Breast epithelium (tissue), 4 donors: ENCODE measurements around the gene DENND5B. TPM values are rescaled to one million over a fixed set of nuclear protein-coding genes. Genes with fewer than 3 reads are reported as not detected.

ENCODE experiments used
- DNase-seq, 2 donors: peaks; one replicate each; pipeline ENCODE4 v3.0.0-alpha.2; 2019; ENCODE audit warnings: low spot score in 2 of 2
- H3K27ac ChIP-seq, 2 donors: fragments of 200-600 bp; sonication (generic) in 1 of 2; one replicate each; pipeline ENCODE4 v1.5.1; 2016 to 2019; ENCODE audit warnings: mild to moderate bottlenecking in 1 of 2
- H3K27me3 ChIP-seq, 2 donors: fragments of 200-600 bp; sonication (generic) in 1 of 2; one replicate each; pipeline versions ENCODE4 v1.5.1 to v1.6.0; 2017 to 2019; ENCODE audit warnings: control low read depth in 1 of 2, mild to moderate bottlenecking in 1 of 2
- H3K36me3 ChIP-seq: fragments of 200-600 bp; one replicate; pipeline ENCODE4 v1.5.1; 2019
- H3K4me1 ChIP-seq, 2 donors: fragments of 200-600 bp; sonication (generic); one replicate each; pipeline ENCODE4 v1.5.1; 2016 to 2019; ENCODE audit warnings: control low read depth in 1 of 2
- H3K4me3 ChIP-seq, 3 donors: fragments of 200-600 bp; sonication (generic); 1 replicate in 2 of 3; 2 replicates in 1 of 3; pipeline ENCODE4 v1.5.1; 2016 to 2019; ENCODE audit warnings: mild to moderate bottlenecking in 3 of 3, moderate library complexity in 2 of 3
- H3K9me3 ChIP-seq, 2 donors: fragments of 200-600 bp; sonication (generic) in 1 of 2; one replicate each; pipeline ENCODE4 v1.5.1; 2016 to 2019; ENCODE audit warnings: control low read depth in 1 of 2
- CTCF ChIP-seq, 3 donors: fragments of 450-650 bp; IDR thresholded peaks; one replicate each; pipeline ENCODE4 v1.5.1; 2016 to 2017; ENCODE audit warnings: antibody characterized with exemption in 3 of 3, mild to moderate bottlenecking in 3 of 3, moderate library complexity in 3 of 3
- POLR2A ChIP-seq: fragments of 450-650 bp; IDR thresholded peaks from one replicate; pipeline ENCODE4 v1.6.1; 2016; ENCODE audit warnings: antibody characterized with exemption, mild to moderate bottlenecking, moderate library complexity
- POLR2AphosphoS5 ChIP-seq, 3 donors: sonication (generic); formaldehyde crosslinking; IDR thresholded peaks; one replicate each; pipeline ENCODE4 v1.6.1; 2017; ENCODE audit warnings: antibody characterized with exemption in 3 of 3
- intact Hi-C: fragments of 100-400 bp; cut with DNase I; formaldehyde crosslinking; loops from one replicate; pipeline ENCODE4 v1.15.1; 2023; ENCODE audit warnings: low total_unique reads
- total RNA-seq, 3 donors: library from RNA; depleted of rRNA; stranded (reverse); fragments of >200 nt; gene quantifications; one replicate each; pipeline ENCODE4 v1.1.0, GENCODE V29; 2016

DENND5B gene
- total RNA-seq, 3 donors from 2014 or later = 16.0 to 18.7 (median 17.7) TPM

GRCh38 chr12:31366104-31366621, 224.8 kb downstream of the DENND5B start:
- no peak overlapping the region for H3K27ac ChIP-seq
- H3K4me1 ChIP-seq = no peaks in the 10 kb centered on the region
- DNase-seq = no peak
- intact Hi-C loops = no loop called here
- no peak overlapping the region for H3K4me3 ChIP-seq
- no peaks in the 10 kb centered on the region for H3K36me3 ChIP-seq
- TF ChIP-seq POLR2AphosphoS5 (IDR thresholded peaks at IDR 0.05) (no peak), POLR2A (no peak), CTCF (IDR thresholded peaks at IDR 0.05) (no peak)
- no peaks in the 10 kb centered on the region for H3K27me3 ChIP-seq
- H3K9me3 ChIP-seq = no peaks in the 10 kb centered on the region

- intact Hi-C loops = no loop called here
Measured at GRCh38 chr12:31363831-31364230, 227.1 kb downstream of the DENND5B start.

DNA sequence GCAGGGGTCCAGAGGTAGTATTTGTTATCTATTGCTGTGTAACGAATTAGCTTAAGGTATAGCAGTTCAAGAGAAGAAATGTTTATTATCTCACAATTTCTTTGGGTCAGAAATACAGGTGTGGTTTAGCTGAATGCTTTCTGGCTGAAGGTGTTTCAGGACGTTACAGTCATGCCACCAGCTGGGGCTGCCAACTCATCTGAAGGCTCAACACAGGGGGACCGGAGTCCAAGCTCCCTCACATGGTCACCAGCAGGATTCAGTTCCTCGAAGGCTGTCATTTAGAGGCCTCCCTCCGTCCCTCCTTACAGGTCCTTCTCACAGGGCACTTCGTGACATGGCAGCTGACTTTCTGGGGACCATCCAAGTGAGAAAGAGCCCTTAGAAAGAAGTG, 227.5 kb downstream of the DENND5B start:
- intact Hi-C loops = no loop called here

More at GRCh38 chr12:31363831-31364230, 227.1 kb downstream of the DENND5B start:
- Histone ChIP-seq H3K27ac (no peak overlapping the region), H3K36me3 (no peaks in the 10 kb centered on the region), H3K4me3 (no peak overlapping the region), H3K9me3 (no peaks in the 10 kb centered on the region), H3K4me1 (no peaks in the 10 kb centered on the region), H3K27me3 (no peaks in the 10 kb centered on the region)
- no peak for DNase-seq
- no peak for TF ChIP-seq POLR2AphosphoS5 (IDR thresholded peaks at IDR 0.05)
- no peak for TF ChIP-seq POLR2A
- no peak for TF ChIP-seq CTCF (IDR thresholded peaks at IDR 0.05)

GRCh38 chr12:31362759-31363415, 228.0 kb downstream of the DENND5B start:
- Histone ChIP-seq H3K4me1 (no peaks in the 10 kb centered on the region), H3K4me3 (peak overlapping the region in 2 of 3 donors; percentile 24 to 46), H3K9me3 (no peaks in the 10 kb centered on the region), H3K27me3 (no peaks in the 10 kb centered on the region), H3K27ac (peak overlapping the region; percentile 59 to 61), H3K36me3 (no peaks in the 10 kb centered on the region)
- TF ChIP-seq CTCF (IDR thresholded peaks at IDR 0.05) (no peak), POLR2AphosphoS5 (IDR thresholded peaks at IDR 0.05) (no peak), POLR2A (no peak)
- intact Hi-C loops = no loop called here
- DNase-seq = no peak

More for the DNA sequence above, 227.5 kb downstream of the DENND5B start:
- Histone ChIP-seq H3K27me3 (no peaks in the 10 kb centered on the region), H3K27ac (peak overlapping the region; percentile 23 to 59), H3K4me3 (no peak overlapping the region), H3K9me3 (no peaks in the 10 kb centered on the region), H3K4me1 (no peaks in the 10 kb centered on the region), H3K36me3 (no peaks in the 10 kb centered on the region)
- no peak for TF ChIP-seq POLR2A
- no peak for TF ChIP-seq CTCF (IDR thresholded peaks at IDR 0.05)
- no peak for TF ChIP-seq POLR2AphosphoS5 (IDR thresholded peaks at IDR 0.05)
- DNase-seq = no peak

DNA sequence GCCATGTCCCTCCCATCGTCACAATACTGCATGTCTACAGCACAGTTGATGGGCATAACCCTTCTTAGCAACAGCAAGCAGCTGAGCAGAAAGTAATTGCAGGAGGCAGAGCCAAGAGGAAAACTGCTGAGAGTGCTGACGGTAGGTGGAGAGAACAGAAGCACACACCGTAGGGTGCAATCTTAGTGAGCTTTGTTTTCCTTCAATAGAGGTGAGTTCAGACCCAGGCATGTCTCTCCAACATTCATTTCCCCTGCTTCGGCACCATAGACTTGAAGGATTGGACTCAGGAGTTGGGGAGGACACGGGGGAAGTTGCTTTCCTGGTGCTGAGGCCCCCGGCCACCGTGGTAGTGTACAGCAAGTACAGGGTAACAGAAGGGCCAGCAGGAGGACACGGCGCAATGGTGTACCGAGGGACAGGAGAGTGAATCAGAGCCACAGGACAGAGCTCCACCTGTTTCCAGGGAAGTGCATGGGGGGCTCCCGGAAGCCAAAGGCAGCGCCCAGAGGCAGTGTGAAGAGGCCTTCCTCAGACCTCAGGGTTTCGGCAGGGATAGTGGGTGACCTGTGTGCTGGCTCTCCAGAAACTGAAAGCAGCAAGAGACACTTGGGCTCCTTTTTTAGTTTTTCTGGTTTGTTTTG, 228.7 kb downstream of the DENND5B start:
- Histone ChIP-seq H3K4me1 (no peaks in the 10 kb centered on the region), H3K9me3 (no peaks in the 10 kb centered on the region), H3K27ac (peak overlapping the region; percentile 59 to 61), H3K4me3 (peak overlapping the region in 2 of 3 donors; percentile 24 to 46), H3K27me3 (no peaks in the 10 kb centered on the region), H3K36me3 (no peaks in the 10 kb centered on the region)
- TF ChIP-seq POLR2AphosphoS5 (IDR thresholded peaks at IDR 0.05) (no peak), CTCF (IDR thresholded peaks at IDR 0.05) (no peak), POLR2A (no peak)
- DNase-seq = no peak
- intact Hi-C loops = no loop called here
